DOHH2 (cell line): Measurements from ENCODE around the gene LNX2.

ENCODE experiments used
- H3F3A ChIP-seq: fragments of 200-600 bp; sonication (generic), shearing (Covaris generic); 2 replicates; pipeline ENCODE4 v1.6.0; 2016; ENCODE audit warnings: antibody characterized with exemption, mild to moderate bottlenecking; ENCODE audit not compliant: control insufficient read depth, insufficient read depth
- H3K27ac ChIP-seq: fragments of 200-600 bp; sonication (generic); 2 replicates; pipeline ENCODE4 v1.5.1; 2014; ENCODE audit warnings: low read depth, mild to moderate bottlenecking, low read length, moderate library complexity
- H3K27me3 ChIP-seq: fragments of 200-600 bp; sonication (generic); 2 replicates; pipeline ENCODE4 v1.6.1; 2014; ENCODE audit warnings: mild to moderate bottlenecking, low read length, mixed read lengths; ENCODE audit not compliant: control insufficient read depth
- H3K36me3 ChIP-seq: fragments of 200-600 bp; sonication (generic); 2 replicates; pipeline ENCODE4 v1.6.1; 2014; ENCODE audit warnings: mild to moderate bottlenecking, low read length, moderate library complexity, mixed read lengths; ENCODE audit not compliant: control insufficient read depth
- H3K4me1 ChIP-seq: fragments of 200-600 bp; sonication (generic); 2 replicates; pipeline ENCODE4 v1.6.1; 2014; ENCODE audit warnings: mild to moderate bottlenecking, low read length, mixed read lengths; ENCODE audit not compliant: control insufficient read depth
- H3K4me2 ChIP-seq: fragments of 200-600 bp; sonication (generic); 2 replicates; pipeline ENCODE4 v1.6.0; 2014; ENCODE audit warnings: mild to moderate bottlenecking, low read length, moderate library complexity
- H3K4me3 ChIP-seq: fragments of 200-600 bp; sonication (generic); 2 replicates; pipeline ENCODE4 v1.5.1; 2014; ENCODE audit warnings: mild to moderate bottlenecking, low read length, mixed read lengths
- H3K79me2 ChIP-seq: fragments of 200-600 bp; sonication (generic); 2 replicates; pipeline ENCODE4 v1.6.1; 2014; ENCODE audit warnings: mild to moderate bottlenecking, low read length, mixed read lengths; ENCODE audit not compliant: control insufficient read depth
- H3K9me2 ChIP-seq: fragments of 200-600 bp; sonication (generic); replicated peaks from 2 replicates; pipeline ENCODE4 v1.6.1; 2014; ENCODE audit warnings: mild to moderate bottlenecking, low read length, mixed read lengths; ENCODE audit not compliant: control insufficient read depth
- H3K9me3 ChIP-seq: fragments of 200-600 bp; sonication (generic); 2 replicates; pipeline ENCODE4 v1.6.1; 2014; ENCODE audit warnings: antibody characterized with exemption, low read length, mixed read lengths; ENCODE audit not compliant: control insufficient read depth, insufficient read depth
- H4K20me1 ChIP-seq: fragments of 200-600 bp; sonication (generic); 2 replicates; pipeline ENCODE4 v1.6.0; 2014; ENCODE audit warnings: low read depth, mild to moderate bottlenecking, antibody characterized with exemption, low read length, moderate library complexity; ENCODE audit not compliant: control insufficient read depth, insufficient read depth
- EZH2phosphoT487 ChIP-seq: fragments of 200-600 bp; sonication (generic); IDR thresholded peaks from 2 replicates; pipeline ENCODE4 v1.6.1; 2017; ENCODE audit warnings: borderline replicate concordance, mild to moderate bottlenecking, antibody characterized with exemption, low read length, moderate library complexity, mixed read lengths
- TF ChIP-seq, protein P1 (sequence below): fragments of 200-600 bp; sonication (generic); IDR thresholded peaks from one replicate; pipeline ENCODE4 v1.5.1; 2014; ENCODE audit warnings: antibody characterized with exemption, mild to moderate bottlenecking, low read depth, low read length; ENCODE audit not compliant: poor library complexity, severe bottlenecking

LNX2 gene

DNA sequence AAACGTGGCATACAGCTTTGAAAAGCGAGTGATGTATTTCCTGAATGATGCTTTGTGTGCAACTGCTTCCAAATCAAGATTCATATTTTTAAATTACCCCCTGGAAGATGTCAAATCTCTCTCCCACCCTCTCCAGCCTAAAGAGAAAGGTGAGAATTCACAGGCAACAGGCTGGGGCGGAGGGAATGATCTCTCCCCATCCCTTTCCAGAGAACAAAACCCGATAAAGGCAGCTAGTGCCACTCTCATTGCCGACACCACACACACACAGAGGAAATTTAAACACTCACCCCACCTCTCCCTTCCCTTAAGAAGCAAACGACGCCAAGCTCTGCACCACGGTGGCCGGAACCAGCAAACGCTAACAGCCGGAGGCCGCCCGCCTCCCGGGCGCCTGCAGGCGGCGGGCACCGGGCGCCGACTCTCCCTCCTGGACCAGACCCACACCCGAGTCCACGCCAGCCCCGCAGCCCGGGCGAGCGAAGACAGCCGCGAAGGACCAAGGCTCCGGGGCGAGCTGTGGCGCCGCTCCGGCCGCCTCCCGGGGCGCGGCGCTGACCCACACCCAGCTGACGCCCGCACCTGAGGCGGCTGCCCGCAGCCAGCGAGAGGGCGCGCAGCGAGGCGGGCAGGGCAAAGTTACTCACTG is 477 bp downstream of the LNX2 start:
- Histone ChIP-seq H3F3A (peaks cover 7% of the 10 kb centered on the region), H3K4me1 (peaks cover 49% of the 10 kb centered on the region), H3K27me3 (no peaks in the 10 kb centered on the region), H3K79me2 (peaks cover 89% of the 10 kb centered on the region), H3K36me3 (peaks cover 31% of the 10 kb centered on the region), H3K27ac (0 out of 2 replicates have a peak overlapping the region, but pooled peaks have one; percentile 84), H3K4me3 (peak overlapping the region; percentile 88), H3K9me3 (no peaks in the 10 kb centered on the region), H3K4me2 (peak overlapping the region; percentile 80), H4K20me1 (peaks cover 18% of the 10 kb centered on the region), H3K9me2 (no peaks in the 10 kb centered on the region)
- no peak for TF ChIP-seq EZH2phosphoT487
- TF ChIP-seq, protein P1, sequence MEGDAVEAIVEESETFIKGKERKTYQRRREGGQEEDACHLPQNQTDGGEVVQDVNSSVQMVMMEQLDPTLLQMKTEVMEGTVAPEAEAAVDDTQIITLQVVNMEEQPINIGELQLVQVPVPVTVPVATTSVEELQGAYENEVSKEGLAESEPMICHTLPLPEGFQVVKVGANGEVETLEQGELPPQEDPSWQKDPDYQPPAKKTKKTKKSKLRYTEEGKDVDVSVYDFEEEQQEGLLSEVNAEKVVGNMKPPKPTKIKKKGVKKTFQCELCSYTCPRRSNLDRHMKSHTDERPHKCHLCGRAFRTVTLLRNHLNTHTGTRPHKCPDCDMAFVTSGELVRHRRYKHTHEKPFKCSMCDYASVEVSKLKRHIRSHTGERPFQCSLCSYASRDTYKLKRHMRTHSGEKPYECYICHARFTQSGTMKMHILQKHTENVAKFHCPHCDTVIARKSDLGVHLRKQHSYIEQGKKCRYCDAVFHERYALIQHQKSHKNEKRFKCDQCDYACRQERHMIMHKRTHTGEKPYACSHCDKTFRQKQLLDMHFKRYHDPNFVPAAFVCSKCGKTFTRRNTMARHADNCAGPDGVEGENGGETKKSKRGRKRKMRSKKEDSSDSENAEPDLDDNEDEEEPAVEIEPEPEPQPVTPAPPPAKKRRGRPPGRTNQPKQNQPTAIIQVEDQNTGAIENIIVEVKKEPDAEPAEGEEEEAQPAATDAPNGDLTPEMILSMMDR, result peak; percentile 29

DNA sequence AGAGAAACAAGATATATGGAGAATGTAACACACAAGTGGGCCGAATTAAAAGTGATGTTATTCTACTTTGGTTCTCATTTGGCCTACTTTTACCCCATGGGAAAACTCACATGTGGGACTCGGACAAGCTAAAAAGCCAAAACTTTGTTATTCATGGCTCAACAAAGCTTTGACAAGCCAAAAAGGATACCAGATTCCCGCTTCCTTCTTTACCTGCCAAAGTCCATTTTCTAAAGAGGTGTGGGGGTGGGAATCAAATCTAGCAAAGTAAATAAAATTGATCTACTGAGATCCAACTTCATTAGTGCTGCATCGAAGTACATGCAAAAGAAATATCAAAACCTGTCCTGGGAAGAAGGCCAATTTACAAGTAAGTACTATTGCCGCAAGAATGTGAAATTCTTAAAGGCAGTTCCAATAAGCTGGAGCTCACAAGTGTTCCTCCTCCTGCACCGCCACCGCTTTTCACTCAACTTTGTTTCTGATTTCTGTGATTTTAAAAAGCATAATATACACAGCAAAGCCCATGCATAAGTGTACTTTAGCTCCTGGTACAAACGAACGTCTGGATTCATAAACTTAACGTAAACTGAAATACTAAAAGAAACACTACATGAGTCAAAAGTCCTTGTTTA is 1.1 kb downstream of the LNX2 start:
- Histone ChIP-seq H4K20me1 (peaks cover 15% of the 10 kb centered on the region), H3F3A (peaks cover 7% of the 10 kb centered on the region), H3K9me3 (no peaks in the 10 kb centered on the region), H3K27me3 (no peaks in the 10 kb centered on the region), H3K79me2 (peaks cover 89% of the 10 kb centered on the region), H3K36me3 (peaks cover 25% of the 10 kb centered on the region), H3K27ac (no peak overlapping the region), H3K4me1 (peaks cover 46% of the 10 kb centered on the region), H3K9me2 (no peaks in the 10 kb centered on the region), H3K4me2 (peak overlapping the region; percentile 80), H3K4me3 (peak overlapping the region; percentile 88)
- TF ChIP-seq, protein P1, result no peak
- no peak for TF ChIP-seq EZH2phosphoT487

DNA sequence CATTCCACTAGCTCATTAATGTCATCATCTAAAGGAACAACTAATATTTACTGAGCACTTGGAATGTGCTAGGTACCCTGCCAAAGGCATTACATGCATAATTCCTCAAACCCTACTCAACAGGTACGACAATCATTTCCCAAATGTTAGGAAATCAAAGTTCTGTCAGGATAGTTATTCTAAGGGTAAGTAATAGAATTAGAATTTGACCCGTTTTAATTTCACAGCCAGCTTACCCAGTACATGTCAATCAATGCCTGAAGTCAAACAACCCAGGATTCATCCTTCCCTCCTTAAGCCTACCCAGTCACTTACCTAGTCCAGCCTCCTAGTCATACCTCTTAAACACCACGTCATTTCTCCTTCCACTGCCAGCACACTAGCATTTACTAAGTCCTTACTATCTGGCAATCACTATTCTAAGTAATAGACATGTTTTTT is 2.4 kb downstream of the LNX2 start:
- H3K4me2 ChIP-seq, result 0 out of 2 replicates have a peak overlapping the region, but pooled peaks have one; percentile 22
- H4K20me1 ChIP-seq, result peaks cover 3% of the 10 kb centered on the region
- peaks cover 87% of the 10 kb centered on the region for H3K79me2 ChIP-seq
- H3K4me1 ChIP-seq, result peaks cover 33% of the 10 kb centered on the region
- H3K9me3 ChIP-seq, result no peaks in the 10 kb centered on the region
- no peaks in the 10 kb centered on the region for H3K27me3 ChIP-seq
- H3K4me3 ChIP-seq, result no peak overlapping the region
- H3F3A ChIP-seq, result peaks cover 7% of the 10 kb centered on the region
- no peaks in the 10 kb centered on the region for H3K9me2 ChIP-seq
- no peak for TF ChIP-seq EZH2phosphoT487
- TF ChIP-seq, protein P1, result no peak
- H3K36me3 ChIP-seq, result peaks cover 12% of the 10 kb centered on the region
- no peak overlapping the region for H3K27ac ChIP-seq
